ENCODE measurements around the gene TC2N. TPM values are rescaled to one million over a fixed set of nuclear protein-coding genes. Genes with fewer than 3 reads are reported as not detected.

TC2N gene
- total RNA-seq, 1 experiment from 2014 or later = 16.4 TPM

DNA sequence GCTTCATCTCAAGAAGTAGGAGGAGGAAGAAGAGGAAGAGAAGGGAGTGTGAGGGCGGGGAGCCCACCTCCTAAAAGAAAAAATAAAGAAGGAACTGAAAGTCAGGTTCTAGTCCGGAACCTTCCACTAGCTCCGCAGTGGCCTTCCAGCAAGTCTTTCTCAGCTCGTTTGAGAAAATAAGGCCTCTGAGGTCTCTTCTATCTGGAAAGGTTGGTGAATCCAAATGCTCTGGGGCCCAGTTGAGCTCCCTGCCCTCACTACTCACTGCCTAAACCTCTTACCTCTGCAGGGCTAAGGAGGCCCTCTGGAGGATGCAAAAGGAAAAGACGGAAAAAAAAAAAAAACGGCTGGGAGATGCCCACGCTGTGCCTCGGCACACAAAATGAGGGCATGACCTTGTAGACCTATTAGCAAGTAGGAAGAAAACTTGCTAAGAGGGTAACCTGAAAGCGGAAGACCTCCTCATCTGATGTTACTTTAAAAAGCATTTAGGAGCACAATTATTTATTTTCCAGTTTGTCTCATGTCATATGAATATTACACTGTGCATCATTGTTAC is 44.2 kb upstream of the TC2N start:
- H2BK5ac ChIP-seq (ENCODE audit: insufficient read length, low read length) = no peak overlapping the region
- H3K79me1 ChIP-seq (ENCODE audit: insufficient read depth, low read depth, low read length, poor library complexity, severe bottlenecking) = no peaks in the 10 kb centered on the region
- H3K4ac ChIP-seq (ENCODE audit: low read depth, low read length) = no peak overlapping the region
- Mint-ChIP-seq H3K27me3 (ENCODE audit: low read depth) (no peaks in the 10 kb centered on the region; the same call in 1 of the 2 replicates), H3K36me3 (ENCODE audit: insufficient read depth in 1 of 3, low read depth in 3 of 3) (peaks cover 0 to 4% (median 0%) of the 10 kb centered on the region in 3 experiments; a peak in 2 of 7 replicates), H3K9me3 (peaks cover 0 to 1% of the 10 kb centered on the region in 2 experiments; a peak in 1 of 5 replicates), H3K4me3 (no peak overlapping the region), H3K27ac (no peak overlapping the region), H3K4me1 (peaks cover 2 to 3% of the 10 kb centered on the region in 2 experiments; a peak in 2 of 4 replicates)
- no peaks in the 10 kb centered on the region for H3K23me2 ChIP-seq (ENCODE audit: insufficient read length, low read depth, low read length, poor library complexity, severe bottlenecking)
- no peaks in the 10 kb centered on the region for H3K79me2 ChIP-seq (ENCODE audit: insufficient read depth, low read length)
- no peaks in the 10 kb centered on the region for H4K20me1 ChIP-seq (ENCODE audit: control insufficient read depth, insufficient read depth, insufficient read length)
- H2BK12ac ChIP-seq (ENCODE audit: insufficient read length, low read depth, low read length) = no peak overlapping the region
- peak; percentile 72 for TF ChIP-seq CTCF (conservative IDR thresholded peaks at IDR 0.05)
- no peaks in the 10 kb centered on the region for H3K27me3 ChIP-seq (ENCODE audit: insufficient read depth, low read length)
- H3K23ac ChIP-seq (ENCODE audit: insufficient read length, low read depth, low read length) = no peak overlapping the region
- H2BK120ac ChIP-seq (ENCODE audit: low read depth, low read length, poor library complexity, severe bottlenecking) = no peak overlapping the region
- no peak overlapping the region for H3K18ac ChIP-seq (ENCODE audit: insufficient read length, low read depth, low read length)
- H3K4me2 ChIP-seq (ENCODE audit: insufficient read depth, insufficient read length, low read length) = no peak overlapping the region
- H4K5ac ChIP-seq (ENCODE audit: insufficient read length, low read depth, low read length) = no peak overlapping the region
- H3T11ph ChIP-seq (ENCODE audit: low read length) = no peak overlapping the region
- H3K56ac ChIP-seq (ENCODE audit: insufficient read length, low read depth, low read length) = no peak overlapping the region
- no peaks in the 10 kb centered on the region for H3K4me1 ChIP-seq (ENCODE audit: insufficient read depth, low read length)
- WGBS (ENCODE audit: extremely low coverage, insufficient read length, low lambda C conversion rate) = no CpG with 5 or more reads among the region's 9 CpGs
- H4K91ac ChIP-seq (ENCODE audit: insufficient read length, low read depth, low read length) = no peak overlapping the region
- no peak overlapping the region for H4K8ac ChIP-seq (replicated peaks; ENCODE audit: insufficient read length, low read depth, low read length)
- DNase-seq = peak; percentile 78
- no peak overlapping the region for H2BK20ac ChIP-seq (ENCODE audit: low read depth, low read length, poor library complexity, severe bottlenecking)
- no peak overlapping the region for H2AK5ac ChIP-seq (ENCODE audit: insufficient read length, low read length)
- H3K14ac ChIP-seq (ENCODE audit: insufficient read depth, low read length) = no peak overlapping the region
- H3K9me3 ChIP-seq (ENCODE audit: control insufficient read depth, low read depth, low read length) = no peaks in the 10 kb centered on the region
- H2BK15ac ChIP-seq (ENCODE audit: low read depth, low read length) = no peak overlapping the region
- H3K9ac ChIP-seq (ENCODE audit: extremely low read depth, insufficient read length, low read length) = no peak overlapping the region
- H2AFZ ChIP-seq (ENCODE audit: low read length) = peak overlapping the region; percentile 78
- H3K27ac ChIP-seq (ENCODE audit: insufficient read length, low read depth, low read length) = no peak overlapping the region
